ENCODE data around the gene HDGFL2.

- TF ChIP-seq CTCF (IDR thresholded peaks at IDR 0.05 in 2 of 3, conservative IDR thresholded peaks at IDR 0.05 in 1 of 3; ENCODE audit: borderline replicate concordance in 1 of 3, insufficient read depth in 1 of 3, low read depth in 2 of 3, low read length in 2 of 3) (no peak), POLR2A (IDR thresholded peaks at IDR 0.05; ENCODE audit: borderline replicate concordance, extremely low read depth, insufficient read depth, insufficient read length) (no peak), MAX (IDR thresholded peaks at IDR 0.05) (no peak), EGR1 (IDR thresholded peaks at IDR 0.05; ENCODE audit: low read depth) (no peak), REST (IDR thresholded peaks at IDR 0.05; ENCODE audit: low read depth) (no peak), POLR2AphosphoS5 (IDR thresholded peaks at IDR 0.05; ENCODE audit: low read depth, low read length) (no peak), YY1 (IDR thresholded peaks at IDR 0.05; ENCODE audit: extremely low read depth, insufficient replicate concordance, low read depth, low read length) (no peak), TCF7L2 (IDR thresholded peaks at IDR 0.05; ENCODE audit: borderline replicate concordance, extremely low read depth, insufficient read depth, insufficient read length) (no peak), EZH2 (IDR thresholded peaks at IDR 0.05) (no peak), EZH2phosphoT487 (IDR thresholded peaks at IDR 0.05; ENCODE audit: borderline replicate concordance) (no peak)
Observed at GRCh38 chr19:4516199-4516938, 44.3 kb downstream of the HDGFL2 start.
